NCI-H2196 treated with DMSO at 0.1 percent for 48 hours (cell line): ENCODE results near the gene DDTL.
"Not testable (repeated sequence)": the region's sequence is repeated elsewhere in the genome, so short reads cannot be mapped to it uniquely, and the experiment has no call there.

Experiments
- DNase-seq: peaks from one replicate; lab custom pipeline; 2025; ENCODE audit not compliant: unreplicated experiment; lab: John Stamatoyannopoulos, UW

DDTL gene

DNA sequence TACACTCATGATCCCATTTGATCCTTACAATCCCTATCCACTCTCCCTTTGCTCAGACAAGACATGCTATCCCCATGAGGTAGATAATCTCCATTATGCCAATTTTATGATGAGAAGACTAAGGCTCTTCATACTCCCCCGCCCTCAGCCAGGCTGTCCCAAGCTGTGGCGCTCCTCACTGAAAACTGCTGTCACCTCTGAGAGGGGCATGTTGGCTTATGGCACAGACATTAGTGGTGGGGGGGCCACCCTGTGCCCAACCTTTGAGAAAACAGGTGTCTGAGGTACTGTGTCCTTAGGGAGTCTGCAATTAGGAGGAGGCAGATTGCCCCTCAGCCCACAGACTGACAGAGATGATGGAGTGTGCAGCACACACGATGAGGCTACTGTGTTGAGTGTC lies 2.4 kb downstream of the DDTL start:
- DNase-seq = no peak

GRCh38 chr22:23970201-23970641 lies 3.5 kb downstream of the DDTL start:
- no peak for DNase-seq

- DNase-seq = no peak
Measured at GRCh38 chr22:23970816-23971486, 4.3 kb downstream of the DDTL start.

DNA sequence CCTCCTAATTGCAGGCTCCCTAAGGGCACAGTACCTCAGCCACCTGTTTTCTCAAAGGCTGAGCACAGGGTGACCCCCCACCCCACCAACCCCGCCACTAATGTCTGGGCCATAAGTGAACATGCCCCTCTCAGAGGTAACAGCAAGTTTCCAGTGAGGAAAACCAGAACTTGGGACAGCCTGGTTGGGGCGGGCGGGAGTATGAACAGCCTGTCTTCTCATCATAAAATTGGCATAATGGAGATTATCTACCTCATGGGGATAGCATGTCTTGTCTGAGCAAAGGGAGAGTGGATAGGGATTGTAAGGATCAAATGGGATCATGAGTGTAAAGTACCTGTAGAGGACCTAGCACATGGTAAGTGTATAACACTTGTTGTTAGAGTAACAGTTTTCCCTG lies 5.2 kb downstream of the DDTL start:
- DNase-seq = not testable (repeated sequence)

DNA sequence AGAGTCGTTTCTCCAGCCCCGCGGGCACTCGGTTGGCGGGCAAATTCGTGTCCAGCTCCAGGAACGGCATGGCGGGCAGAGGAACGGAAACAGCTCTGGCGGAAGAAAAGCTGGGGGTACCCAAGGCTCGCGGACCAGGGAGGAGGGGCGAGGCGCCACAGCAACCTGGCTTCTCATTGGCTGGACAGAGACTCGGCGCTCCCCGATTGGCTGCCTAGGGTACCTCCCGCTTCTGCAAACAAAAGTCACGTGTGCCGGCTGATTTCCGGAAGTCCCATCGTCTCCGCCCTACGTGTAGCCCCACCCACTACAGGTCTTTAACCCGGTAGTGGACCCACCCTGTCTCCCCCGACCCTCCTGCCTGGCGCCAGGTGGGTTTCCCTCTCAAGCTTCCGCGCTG lies 7.7 kb downstream of the DDTL start, which contains the start of gene DDT:
TSS of gene DDT (minus strand) at position 97 of the 400 bp plus-strand sequence. CDS start at position 70, 27 bp downstream.
- not testable (repeated sequence) for DNase-seq

DNA sequence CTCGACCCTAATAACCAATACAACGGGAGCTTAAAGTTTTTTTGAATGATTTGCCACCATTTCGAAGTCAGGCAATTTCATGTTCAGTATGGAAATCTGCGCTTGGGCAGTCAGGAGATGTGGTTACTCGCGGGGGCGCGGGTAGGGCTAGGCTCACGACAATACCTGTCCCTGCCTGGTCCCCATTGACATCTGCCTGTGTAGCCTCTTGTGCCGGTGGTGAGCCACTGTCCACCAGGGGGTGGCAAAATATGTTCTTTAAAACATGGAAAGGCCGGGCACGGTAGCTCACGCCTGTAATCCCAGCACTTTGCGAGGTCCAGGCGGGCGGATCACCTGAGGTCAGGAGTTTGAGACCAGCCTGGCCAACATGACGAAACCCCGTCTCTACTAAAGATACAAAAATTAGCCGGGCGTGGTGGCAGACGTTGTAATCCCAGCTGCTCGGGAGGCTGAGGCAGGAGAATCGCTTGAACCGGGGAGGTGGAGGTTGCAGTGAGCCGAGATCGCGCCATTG lies 8.2 kb downstream of the DDTL start:
- DNase-seq = not testable (repeated sequence)

DNA sequence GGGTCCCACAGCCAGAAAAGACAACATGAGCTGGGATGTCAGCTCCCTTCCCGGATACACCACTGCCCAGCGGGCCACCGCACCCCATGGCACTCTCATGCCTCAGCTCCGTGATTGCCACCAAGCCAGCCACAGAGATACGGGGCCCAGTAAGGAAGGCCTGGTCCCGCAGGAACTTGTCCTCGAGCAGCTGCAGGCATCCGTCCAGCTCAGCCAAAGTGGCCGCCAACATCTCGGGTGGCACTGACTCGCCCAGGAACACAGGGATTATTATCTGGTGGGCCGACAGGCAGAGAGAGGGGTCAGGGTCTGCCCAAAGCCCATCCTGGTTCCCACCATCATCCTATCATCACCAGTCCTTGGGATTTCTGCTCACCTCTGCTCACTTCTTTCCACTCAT lies 10.6 kb downstream of the DDTL start:
- not testable (repeated sequence) for DNase-seq

DNA sequence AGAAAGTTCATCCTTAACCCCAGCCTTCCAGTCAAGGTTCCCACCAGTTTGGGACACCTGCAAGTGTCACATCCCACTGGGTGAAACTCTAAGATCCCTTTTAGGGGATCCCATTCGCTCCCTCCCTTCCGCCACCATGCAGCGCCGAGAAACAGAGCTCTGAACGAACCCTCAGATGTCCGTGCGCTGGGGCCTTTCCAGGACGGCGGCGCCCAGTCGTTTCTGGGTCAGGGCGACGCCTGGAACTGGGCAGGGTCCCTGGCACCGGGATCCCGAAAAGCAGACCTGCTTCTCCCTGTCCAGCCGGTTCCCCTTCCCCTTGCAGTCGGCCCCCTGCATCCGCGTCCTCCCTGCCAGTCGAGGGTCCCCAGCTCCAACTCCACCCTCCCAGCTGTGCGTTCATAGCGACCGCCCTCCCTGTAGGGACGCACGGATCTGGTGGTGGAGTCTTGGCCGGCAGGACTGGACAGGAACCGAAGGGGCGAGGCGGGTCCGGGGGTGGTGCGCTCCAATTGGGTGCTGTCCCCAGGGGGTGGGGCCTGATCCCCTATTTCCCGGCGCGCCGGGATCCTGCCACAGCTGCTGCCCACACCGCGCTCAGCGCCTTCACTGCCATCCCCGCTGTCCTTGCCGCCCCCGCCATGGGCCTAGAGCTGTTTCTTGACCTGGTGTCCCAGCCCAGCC lies 13.0 kb downstream of the DDTL start, which contains the start of gene GSTT2:
TSS of gene GSTT2 (plus strand) at position 578 of the 684 bp plus-strand sequence.
- DNase-seq = not testable (repeated sequence)

GRCh38 chr22:23980567-23980966 lies 13.9 kb downstream of the DDTL start:
- not testable (repeated sequence) for DNase-seq

DNA sequence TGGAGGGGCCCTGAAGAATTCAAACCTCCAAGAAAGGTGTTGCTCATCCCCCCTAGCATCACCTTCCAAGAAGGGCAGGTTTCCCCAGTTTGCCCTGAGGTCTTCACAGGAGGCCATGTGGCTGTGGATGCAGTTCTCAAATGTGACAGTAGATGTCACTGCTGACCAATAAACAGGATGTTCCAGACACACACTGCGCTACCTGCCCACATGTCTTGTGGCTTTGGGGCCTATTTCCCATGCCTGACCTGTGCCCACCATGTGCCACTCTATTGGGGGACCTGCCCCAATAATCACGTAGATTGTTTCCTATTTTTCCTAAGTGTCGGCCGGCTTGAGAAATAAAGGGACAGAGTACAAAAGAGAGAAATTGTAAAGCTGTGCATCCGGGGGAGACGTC lies 17.7 kb downstream of the DDTL start:
- DNase-seq = no peak

GRCh38 chr22:23986089-23986488 lies 19.4 kb downstream of the DDTL start:
- DNase-seq = not testable (repeated sequence)

GRCh38 chr22:23986538-23987178 lies 20.0 kb downstream of the DDTL start:
- DNase-seq = not testable (repeated sequence)

- DNase-seq = not testable (repeated sequence)
Measured at GRCh38 chr22:23989583-23990244, 23.0 kb downstream of the DDTL start.

- not testable (repeated sequence) for DNase-seq
Measured at GRCh38 chr22:23993080-23993479, 26.4 kb downstream of the DDTL start.

GRCh38 chr22:23993581-23994177 lies 27.0 kb downstream of the DDTL start:
- not testable (repeated sequence) for DNase-seq

- no peak for DNase-seq
Measured at GRCh38 chr22:23997092-23997491, 30.4 kb downstream of the DDTL start.

DNA sequence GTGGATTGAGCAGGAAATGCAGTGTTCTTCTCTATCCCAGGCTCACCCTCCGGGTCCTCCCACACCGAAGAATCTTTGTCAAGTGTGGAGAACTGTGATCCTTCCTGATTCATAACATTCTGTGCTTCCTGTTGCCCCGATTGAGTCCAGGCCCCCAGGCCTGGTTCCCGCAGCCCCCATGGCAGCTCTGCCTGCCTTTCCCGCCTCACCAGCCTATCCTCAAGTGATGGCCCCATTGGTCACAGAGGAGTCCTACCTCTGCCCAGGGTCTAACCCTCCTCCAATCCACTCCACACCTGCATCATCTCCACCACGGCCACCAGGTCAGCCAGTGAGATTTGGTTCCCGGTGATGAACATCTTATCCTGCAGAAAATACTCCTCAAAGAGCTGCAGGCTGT lies 33.1 kb downstream of the DDTL start:
- not testable (repeated sequence) for DNase-seq

- no peak for DNase-seq
Measured at GRCh38 chr22:24001314-24001713, 34.6 kb downstream of the DDTL start.

- no peak for DNase-seq
Measured at GRCh38 chr22:24002272-24002671, 35.6 kb downstream of the DDTL start.

DNA sequence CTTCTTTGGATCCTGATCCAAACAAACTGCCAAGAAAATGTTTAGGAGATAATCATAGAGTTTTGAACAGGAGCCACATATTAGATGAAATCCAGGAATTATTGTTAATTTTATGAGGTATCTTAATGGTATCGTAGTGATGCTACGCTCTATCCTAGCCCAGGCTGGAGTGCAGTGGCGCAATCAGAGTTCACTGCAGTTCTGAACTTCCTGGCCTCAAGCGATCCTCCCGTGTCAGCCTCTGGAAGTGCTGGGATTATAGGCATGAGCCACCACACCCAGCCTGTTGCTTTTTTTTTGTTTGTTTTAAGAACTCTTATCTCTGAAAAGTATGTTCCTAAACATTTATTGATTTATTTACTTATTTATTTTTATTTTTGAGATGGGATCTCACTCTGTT lies 36.2 kb downstream of the DDTL start:
- no peak for DNase-seq

DNA sequence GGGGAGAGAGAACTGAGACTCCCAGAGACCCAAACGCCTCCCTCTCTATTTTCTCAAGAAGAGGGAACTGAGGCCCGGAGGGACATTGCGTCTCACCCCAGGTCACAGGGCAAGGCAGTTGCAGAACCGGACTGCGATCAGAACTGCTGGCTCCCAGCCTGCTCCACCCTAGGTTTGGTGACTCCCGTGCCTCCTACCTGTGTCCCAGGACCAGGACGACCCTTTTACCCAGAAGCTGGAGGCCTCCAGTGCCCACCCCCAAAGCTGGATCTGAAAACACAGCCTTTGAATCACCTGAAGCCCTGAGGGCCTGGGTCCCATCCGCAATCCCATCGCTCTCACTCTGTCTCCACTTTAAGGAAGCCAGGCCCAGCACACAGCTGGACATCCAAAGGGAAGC lies 37.2 kb downstream of the DDTL start:
- no peak for DNase-seq
